Panc1 (cell line): ENCODE results near the gene ALDH6A1.

Source experiments
- CTCF ChIP-seq: fragments of 450-650 bp; IDR thresholded peaks from 2 replicates; pipeline ENCODE4 v1.5.1; 2017; ENCODE audit warnings: mild to moderate bottlenecking
- POLR2AphosphoS5 ChIP-seq: IDR thresholded peaks from 2 replicates; pipeline ENCODE4 v1.6.1; 2012; ENCODE audit warnings: mild to moderate bottlenecking, low read depth, low read length, moderate library complexity
- REST ChIP-seq, 2 experiments: IDR thresholded peaks; 2 replicates each; pipeline ENCODE4 v1.6.1; 2011 to 2012; ENCODE audit warnings: low read depth in 2 of 2, control low read depth in 1 of 2, low read length in 1 of 2, mild to moderate bottlenecking in 1 of 2, moderate library complexity in 1 of 2; ENCODE audit not compliant: insufficient read depth in 1 of 2
- TCF7L2 ChIP-seq: IDR thresholded peaks from 2 replicates; pipeline ENCODE4 v1.6.1; 2011; ENCODE audit warnings: mild to moderate bottlenecking, low read depth, low read length, inconsistent platforms

GRCh38 chr14:74062809-74063150 is 21.5 kb downstream of the ALDH6A1 start:
- TF ChIP-seq CTCF (no peak), REST (IDR thresholded peaks at IDR 0.05; ENCODE audit: insufficient read depth in 1 of 2, low read depth in 2 of 2, low read length in 1 of 2) (no peak), POLR2AphosphoS5 (no peak), TCF7L2 (no peak)
